CD8-positive, alpha-beta memory T cell (primary cell): ENCODE measurements around the gene AP1G2. TPM values are rescaled to one million over a fixed set of nuclear protein-coding genes. Genes with fewer than 3 reads are reported as not detected.

Experiments
- CTCF ChIA-PET: fragments of 350-600 bp; sonication (Branson Sonifier 250); formaldehyde crosslinking; loops from one replicate; lab custom pipeline; 2021; ENCODE audit warnings: antibody characterized with exemption; lab: Charles Lee
- POLR2A ChIA-PET: fragments of 350-600 bp; sonication (Branson Sonifier 250); formaldehyde crosslinking; loops from one replicate; lab custom pipeline; 2021; ENCODE audit warnings: antibody characterized with exemption; lab: Charles Lee
- DNase-seq, 5 donors: peaks; one replicate each; pipeline versions ENCODE4 v3.0.0 to v3.0.0-alpha.2; 2020 to 2022; ENCODE audit warnings: mixed read lengths in 1 of 5
- H3K27ac ChIP-seq: one replicate; pipeline ENCODE4 v1.7.0; 2013; ENCODE audit warnings: low read depth, mild to moderate bottlenecking, low read length, moderate library complexity
- H3K27me3 ChIP-seq: 2 replicates; pipeline ENCODE4 v1.7.0; 2013; ENCODE audit warnings: low read length, mild to moderate bottlenecking; ENCODE audit not compliant: insufficient read depth, poor library complexity, severe bottlenecking
- H3K36me3 ChIP-seq: 2 replicates; pipeline ENCODE4 v1.7.0; 2013; ENCODE audit warnings: mild to moderate bottlenecking, low read length, moderate library complexity; ENCODE audit not compliant: insufficient read depth
- H3K4me1 ChIP-seq: 2 replicates; pipeline ENCODE4 v1.7.0; 2013; ENCODE audit warnings: mild to moderate bottlenecking, low read length, moderate library complexity; ENCODE audit not compliant: insufficient read depth
- H3K4me3 ChIP-seq: 2 replicates; pipeline ENCODE4 v1.7.0; 2013; ENCODE audit warnings: mild to moderate bottlenecking, low read length
- H3K9me3 ChIP-seq: 2 replicates; pipeline ENCODE4 v1.7.0; 2013; ENCODE audit warnings: mild to moderate bottlenecking, low read length
- H3K27ac Mint-ChIP-seq, 8 donors: one replicate each; pipeline ENCODE4 v1.8.0; 2020 to 2021; ENCODE audit warnings: mixed read lengths in 8 of 8, mild to moderate bottlenecking in 6 of 8, inconsistent platforms in 3 of 8, moderate library complexity in 3 of 8
- H3K27me3 Mint-ChIP-seq, 2 donors: one replicate each; pipeline ENCODE4 v1.8.0; 2020 to 2021; ENCODE audit warnings: mixed read lengths in 2 of 2, mild to moderate bottlenecking in 1 of 2, moderate library complexity in 1 of 2
- H3K36me3 Mint-ChIP-seq, 3 donors: one replicate each; pipeline ENCODE4 v1.8.0; 2020 to 2021; ENCODE audit warnings: mixed read lengths in 3 of 3, inconsistent platforms in 1 of 3, mild to moderate bottlenecking in 1 of 3
- H3K4me1 Mint-ChIP-seq, 3 donors: one replicate each; pipeline ENCODE4 v1.8.0; 2020 to 2021; ENCODE audit warnings: mixed read lengths in 3 of 3, inconsistent platforms in 1 of 3, mild to moderate bottlenecking in 1 of 3
- H3K4me3 Mint-ChIP-seq, 7 donors: one replicate each; pipeline ENCODE4 v1.8.0; 2020 to 2021; ENCODE audit warnings: mixed read lengths in 7 of 7, mild to moderate bottlenecking in 6 of 7, moderate library complexity in 4 of 7, inconsistent platforms in 2 of 7
- H3K9me3 Mint-ChIP-seq, 5 donors: one replicate each; pipeline ENCODE4 v1.8.0; 2020 to 2022; ENCODE audit warnings: mixed read lengths in 5 of 5, mild to moderate bottlenecking in 3 of 5, moderate library complexity in 2 of 5, inconsistent platforms in 1 of 5
- polyA plus RNA-seq: library from polyadenylated mRNA; unstranded; fragments of 300-500 nt; fragmentation: Illumina TruSeq; gene quantifications from one replicate; pipeline ENCODE4 v1.2.3, GENCODE V29; 2021
- total RNA-seq, 2 experiments: library from RNA; stranded (reverse); gene quantifications; one replicate each; pipeline ENCODE4 v1.2.3, GENCODE V29; 2021

AP1G2 gene
- total and polyA plus RNA-seq, 3 experiments from 2014 or later: 80.8 to 154 (median 152) TPM

GRCh38 chr14:23512156-23512555, 55.4 kb downstream of the AP1G2 start:
- no peaks in the 10 kb centered on the region for H3K36me3 ChIP-seq
- POLR2A ChIA-PET: no interaction called here
- H3K4me1 Mint-ChIP-seq: peaks cover 3 to 11% (median 5%) of the 10 kb centered on the region in 3 donors
- peaks cover 6% of the 10 kb centered on the region for H3K4me1 ChIP-seq
- CTCF ChIA-PET: no interaction called here
- no peaks in the 10 kb centered on the region for H3K9me3 Mint-ChIP-seq
- no peaks in the 10 kb centered on the region for H3K9me3 ChIP-seq
- no peak overlapping the region for H3K4me3 ChIP-seq
- H3K27ac ChIP-seq: no peak overlapping the region
- peaks cover 0 to 2% of the 10 kb centered on the region in 2 donors for H3K27me3 Mint-ChIP-seq
- peak overlapping the region in 6 of 7 donors; percentile 36 to 76 (median 68) for H3K4me3 Mint-ChIP-seq
- no peaks in the 10 kb centered on the region for H3K27me3 ChIP-seq
- DNase-seq: peak in 1 of 5 donors; percentile 24
- H3K27ac Mint-ChIP-seq: peak overlapping the region in 3 of 8 donors; percentile 47 to 69 (median 68)
- H3K36me3 Mint-ChIP-seq: peaks cover 2 to 18% (median 4%) of the 10 kb centered on the region in 3 donors

Other genes with a start within 250 kb of the AP1G2 start
- gene PABPN1, start 246.3 kb downstream of the AP1G2 start, total RNA-seq: 100 to 1,000 TPM; 308 TPM
- gene PABPN1, start 246.3 kb downstream of the AP1G2 start, polyA plus RNA-seq: 125 TPM
- gene SLC22A17, start 214.9 kb downstream of the AP1G2 start, total RNA-seq: 1 to 10 TPM; 2.6 to 2.8 TPM
- 1.6 TPM for gene SLC22A17, start 214.9 kb downstream of the AP1G2 start, polyA plus RNA-seq
- not detected for gene EFS, start 202.6 kb downstream of the AP1G2 start, total RNA-seq
- not detected for gene EFS, start 202.6 kb downstream of the AP1G2 start, polyA plus RNA-seq
- gene IL25, start 195.0 kb downstream of the AP1G2 start, total RNA-seq: not detected
- not detected for gene IL25, start 195.0 kb downstream of the AP1G2 start, polyA plus RNA-seq
- not detected for gene CMTM5, start 190.7 kb downstream of the AP1G2 start, total RNA-seq
- gene CMTM5, start 190.7 kb downstream of the AP1G2 start, polyA plus RNA-seq: not detected
- gene MYH6, start 159.5 kb downstream of the AP1G2 start, total RNA-seq: under 1 TPM in 1 of 2 experiments, not detected in 1; 0.09 TPM
- not detected for gene MYH6, start 159.5 kb downstream of the AP1G2 start, polyA plus RNA-seq
- not detected for gene MYH7, start 132.1 kb downstream of the AP1G2 start, total RNA-seq
- gene MYH7, start 132.1 kb downstream of the AP1G2 start, polyA plus RNA-seq: not detected
- gene NGDN, start 98.1 kb downstream of the AP1G2 start, total RNA-seq: 10 to 100 TPM; 82.7 to 88.7 TPM
- gene NGDN, start 98.1 kb downstream of the AP1G2 start, polyA plus RNA-seq: 74.9 TPM
- 1 to 10 TPM; 2.4 to 2.5 TPM for gene ZFHX2, start 16.0 kb downstream of the AP1G2 start, total RNA-seq
- not detected for gene ZFHX2, start 16.0 kb downstream of the AP1G2 start, polyA plus RNA-seq
- 10 to 100 TPM; 13.4 TPM for gene THTPA, start 11.5 kb downstream of the AP1G2 start, total RNA-seq
- gene THTPA, start 11.5 kb downstream of the AP1G2 start, polyA plus RNA-seq: 10.7 TPM
- 1 to 10 TPM; 1.8 TPM for gene JPH4, start 11.0 kb upstream of the AP1G2 start, total RNA-seq
- not detected for gene JPH4, start 11.0 kb upstream of the AP1G2 start, polyA plus RNA-seq
- gene DHRS2, start 68.6 kb upstream of the AP1G2 start, total RNA-seq: 1 to 10 TPM; 3.0 to 3.1 TPM
- not detected for gene DHRS2, start 68.6 kb upstream of the AP1G2 start, polyA plus RNA-seq